ENCODE measurements around the gene SCRN2. TPM values are rescaled to one million over a fixed set of nuclear protein-coding genes. Genes with fewer than 3 reads are reported as not detected.

SCRN2 gene
- total and polyA plus RNA-seq, 2 experiments from 2014 or later: 139 to 149 TPM

- no peak overlapping the region for H3K4me3 ChIP-seq
- TF ChIP-seq CTCF (IDR thresholded peaks at IDR 0.05; ENCODE audit: low read depth, low read length): peak; percentile 69
- DNase-seq (ENCODE audit: low read depth in 1 of 2, low spot score in 1 of 2): peak; percentile 53 to 70
- H3K9me3 ChIP-seq (ENCODE audit: low read depth): no peaks in the 10 kb centered on the region
- no peak overlapping the region for H3K27ac ChIP-seq
- peaks cover 16% of the 10 kb centered on the region for H3K4me1 ChIP-seq (ENCODE audit: low read depth)
- H3K36me3 ChIP-seq: no peaks in the 10 kb centered on the region
- H3K27me3 ChIP-seq: peaks cover 9% of the 10 kb centered on the region
These were observed 38.6 kb downstream of the SCRN2 start for GRCh38 chr17:47802341-47803022.

DNA sequence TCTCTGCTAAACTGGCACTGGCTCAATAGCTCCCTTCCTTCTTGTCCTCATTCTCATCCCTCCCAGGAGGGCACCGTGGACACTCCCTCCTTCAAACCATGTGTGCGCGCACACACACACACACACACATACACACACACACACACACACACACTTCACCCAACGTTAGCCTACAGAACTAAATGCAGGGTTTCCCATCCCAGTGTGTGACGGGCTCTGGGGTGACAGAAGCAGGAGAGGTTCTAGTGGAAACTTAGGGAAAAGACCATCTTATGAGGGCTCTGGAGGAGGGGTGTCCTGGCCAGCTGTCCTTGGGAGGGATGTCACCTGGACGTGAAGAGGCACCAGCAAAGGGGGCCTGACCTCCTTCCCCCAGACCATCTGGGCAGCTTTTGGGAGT is 39.2 kb downstream of the SCRN2 start:
- peaks cover 16% of the 10 kb centered on the region for H3K4me1 ChIP-seq (ENCODE audit: low read depth)
- no peak for DNase-seq (ENCODE audit: low read depth in 1 of 2, low spot score in 1 of 2)
- peaks cover 9% of the 10 kb centered on the region for H3K27me3 ChIP-seq
- no peaks in the 10 kb centered on the region for H3K9me3 ChIP-seq (ENCODE audit: low read depth)
- no peak overlapping the region for H3K4me3 ChIP-seq
- no peak for TF ChIP-seq CTCF (IDR thresholded peaks at IDR 0.05; ENCODE audit: low read depth, low read length)
- no peaks in the 10 kb centered on the region for H3K36me3 ChIP-seq
- no peak overlapping the region for H3K27ac ChIP-seq

- Histone ChIP-seq H3K4me3 (no peak overlapping the region), H3K36me3 (no peaks in the 10 kb centered on the region), H3K9me3 (ENCODE audit: low read depth) (no peaks in the 10 kb centered on the region), H3K4me1 (ENCODE audit: low read depth) (peaks cover 16% of the 10 kb centered on the region), H3K27me3 (peaks cover 9% of the 10 kb centered on the region), H3K27ac (no peak overlapping the region)
- no peak for DNase-seq (ENCODE audit: low read depth in 1 of 2, low spot score in 1 of 2)
- no peak for TF ChIP-seq CTCF (IDR thresholded peaks at IDR 0.05; ENCODE audit: low read depth, low read length)
These were observed 39.8 kb downstream of the SCRN2 start for GRCh38 chr17:47801176-47801765.

GRCh38 chr17:47800686-47801085 is 40.4 kb downstream of the SCRN2 start:
- H3K9me3 ChIP-seq (ENCODE audit: low read depth): no peaks in the 10 kb centered on the region
- no peaks in the 10 kb centered on the region for H3K36me3 ChIP-seq
- peaks cover 9% of the 10 kb centered on the region for H3K27me3 ChIP-seq
- H3K4me3 ChIP-seq: no peak overlapping the region
- no peak overlapping the region for H3K27ac ChIP-seq
- no peak for TF ChIP-seq CTCF (IDR thresholded peaks at IDR 0.05; ENCODE audit: low read depth, low read length)
- DNase-seq (ENCODE audit: low read depth in 1 of 2, low spot score in 1 of 2): no peak
- peaks cover 12% of the 10 kb centered on the region for H3K4me1 ChIP-seq (ENCODE audit: low read depth)

DNA sequence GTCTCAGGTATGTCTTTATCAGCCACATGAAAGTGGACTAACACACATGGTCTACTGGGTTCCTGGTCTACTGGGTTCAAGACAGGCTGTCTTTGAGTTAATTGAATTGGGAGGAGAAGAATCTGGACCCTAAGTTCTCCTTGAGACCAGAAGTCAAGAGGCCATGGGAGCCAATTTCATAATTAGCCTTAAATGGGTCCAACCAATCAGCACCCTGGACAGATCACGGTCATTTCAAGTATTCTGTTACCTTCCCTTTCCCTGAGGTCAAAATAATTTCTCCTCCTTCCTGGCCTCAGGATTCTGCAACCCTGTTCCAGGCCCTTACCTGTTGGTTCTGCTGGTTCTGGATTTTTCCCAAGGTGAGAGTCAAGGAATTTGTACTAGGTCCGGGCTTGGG is 43.3 kb downstream of the SCRN2 start:
- Histone ChIP-seq H3K27ac (no peak overlapping the region), H3K9me3 (ENCODE audit: low read depth) (no peaks in the 10 kb centered on the region), H3K36me3 (no peaks in the 10 kb centered on the region), H3K4me1 (ENCODE audit: low read depth) (no peaks in the 10 kb centered on the region), H3K4me3 (no peak overlapping the region), H3K27me3 (peaks cover 38% of the 10 kb centered on the region)
- DNase-seq (ENCODE audit: low read depth in 1 of 2, low spot score in 1 of 2): peak; percentile 35 to 68
- no peak for TF ChIP-seq CTCF (IDR thresholded peaks at IDR 0.05; ENCODE audit: low read depth, low read length)

Measured in cardiac muscle cell (in vitro differentiated cells and primary cell).